Epithelial cell of esophagus (primary cell): ENCODE data around the gene CAMSAP3.
"Not testable (repeated sequence)": the region's sequence is repeated elsewhere in the genome, so short reads cannot be mapped to it uniquely, and the experiment has no call there.

ENCODE experiments used
- DNase-seq: peaks from one replicate; pipeline ENCODE4 v3.0.0; 2010; ENCODE audit warnings: low read depth
- H3K4me3 ChIP-seq: 2 replicates; pipeline ENCODE4 v1.5.1; 2011; ENCODE audit warnings: mild to moderate bottlenecking, low read length, control low read depth
- CTCF ChIP-seq: IDR thresholded peaks from 2 replicates; pipeline ENCODE4 v1.5.1; 2011; ENCODE audit warnings: low read depth, mild to moderate bottlenecking, low read length, control low read depth, inconsistent platforms; ENCODE audit not compliant: insufficient read depth; ENCODE audit errors: missing control alignments

Gene CAMSAP3

GRCh38 chr19:7638802-7639465, 43.3 kb downstream of the CAMSAP3 start:
- H3K4me3 ChIP-seq: no peak overlapping the region
- no peak for TF ChIP-seq CTCF
- DNase-seq: no peak

- TF ChIP-seq CTCF: no peak
- H3K4me3 ChIP-seq: no peak overlapping the region
- DNase-seq: no peak
These were observed 44.2 kb downstream of the CAMSAP3 start for GRCh38 chr19:7639863-7640348.

GRCh38 chr19:7640803-7641202, 45.1 kb downstream of the CAMSAP3 start:
- DNase-seq: no peak
- H3K4me3 ChIP-seq: no peak overlapping the region
- no peak for TF ChIP-seq CTCF

GRCh38 chr19:7641290-7642276, 45.9 kb downstream of the CAMSAP3 start:
- DNase-seq: no peak
- no peak overlapping the region for H3K4me3 ChIP-seq
- peak; percentile 5 for TF ChIP-seq CTCF

GRCh38 chr19:7642295-7643030, 46.8 kb downstream of the CAMSAP3 start:
- no peak for TF ChIP-seq CTCF
- DNase-seq: no peak
- H3K4me3 ChIP-seq: no peak overlapping the region

- H3K4me3 ChIP-seq: no peak overlapping the region
- no peak for DNase-seq
- TF ChIP-seq CTCF: no peak
These were observed 47.4 kb downstream of the CAMSAP3 start for GRCh38 chr19:7643031-7643415.

- DNase-seq: peak; percentile 75
- H3K4me3 ChIP-seq: not testable (repeated sequence)
These were observed 48.2 kb downstream of the CAMSAP3 start for GRCh38 chr19:7643629-7644549.
